ENCODE measurements around the gene GSK3A.
A peak's percentile ranks its signal among the peaks of the same experiment; 100 is the strongest.

GSK3A gene

GRCh38 chr19:42225718-42226292 is 16.6 kb downstream of the GSK3A start:
- no peak for DNase-seq (ENCODE audit: low spot score)

- DNase-seq (ENCODE audit: low spot score), result no peak
Observed at GRCh38 chr19:42224940-42225717, 17.3 kb downstream of the GSK3A start.

DNA sequence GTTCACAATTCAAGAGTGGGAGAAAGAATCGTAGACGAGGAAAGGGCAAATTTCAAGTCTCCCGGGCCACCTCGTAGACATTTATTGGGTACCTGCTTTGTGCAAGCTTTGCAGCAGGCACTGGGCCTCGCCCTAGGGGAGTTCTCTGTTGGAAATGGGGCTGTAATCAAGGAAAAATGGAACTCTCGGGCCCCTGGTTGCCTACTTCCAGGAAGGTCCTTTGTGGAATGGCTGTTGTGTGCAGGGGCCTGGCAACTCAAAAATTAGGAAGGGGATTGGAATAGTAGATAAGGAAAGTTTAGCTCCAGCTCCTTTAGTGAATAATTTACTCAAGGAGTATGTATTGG is 21.7 kb downstream of the GSK3A start:
- no peak for DNase-seq (ENCODE audit: low spot score)

- peak; percentile 99 for DNase-seq (ENCODE audit: low spot score)
Observed at GRCh38 chr19:42219812-42220750, 22.3 kb downstream of the GSK3A start, which contains the start of gene ZNF526. ZNF526 (plus strand) TSS chr19:42220312; CDS start chr19:42224404, 4,092 bp downstream.

- DNase-seq (ENCODE audit: low spot score), result peak; percentile 97
Observed at GRCh38 chr19:42217520-42218437, 24.6 kb downstream of the GSK3A start, which contains the start of gene DEDD2. DEDD2 (minus strand) TSS chr19:42217677; CDS start chr19:42217007, 670 bp downstream.

- DNase-seq (ENCODE audit: low spot score), result peak; percentile 62
Observed at GRCh38 chr19:42216653-42217519, 25.5 kb downstream of the GSK3A start.

DNA sequence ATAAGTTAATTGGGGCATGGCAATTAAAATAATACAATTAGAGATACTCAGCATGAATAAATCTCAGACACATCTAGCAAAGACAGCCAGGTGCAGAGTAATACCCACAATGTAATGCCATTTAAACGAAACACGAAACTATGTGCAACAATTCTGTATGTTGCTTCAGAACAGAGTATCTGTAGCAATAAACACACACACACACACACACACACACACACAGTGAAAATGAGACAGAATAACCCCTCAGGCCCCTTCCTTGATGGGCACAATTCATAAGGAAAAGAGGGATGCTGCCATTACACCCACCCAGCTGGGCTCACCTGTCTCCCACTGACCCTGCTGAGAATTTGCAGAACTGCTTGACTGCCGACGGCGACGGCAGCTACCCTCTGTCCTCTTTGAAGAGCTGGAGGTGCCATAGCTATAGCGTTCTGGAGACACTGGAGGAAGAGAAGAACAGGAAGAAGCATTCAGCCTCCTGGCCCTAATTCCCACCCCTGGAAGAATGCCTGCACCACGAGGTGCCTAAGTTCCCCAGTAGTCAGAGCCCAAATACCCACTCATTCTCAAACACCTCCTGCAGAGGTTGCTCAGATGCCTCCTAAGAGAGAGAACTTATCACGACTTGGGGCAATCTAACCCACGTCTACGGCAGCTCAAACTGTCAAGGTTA is 27.5 kb downstream of the GSK3A start:
- DNase-seq (ENCODE audit: low spot score), result no peak

DNA sequence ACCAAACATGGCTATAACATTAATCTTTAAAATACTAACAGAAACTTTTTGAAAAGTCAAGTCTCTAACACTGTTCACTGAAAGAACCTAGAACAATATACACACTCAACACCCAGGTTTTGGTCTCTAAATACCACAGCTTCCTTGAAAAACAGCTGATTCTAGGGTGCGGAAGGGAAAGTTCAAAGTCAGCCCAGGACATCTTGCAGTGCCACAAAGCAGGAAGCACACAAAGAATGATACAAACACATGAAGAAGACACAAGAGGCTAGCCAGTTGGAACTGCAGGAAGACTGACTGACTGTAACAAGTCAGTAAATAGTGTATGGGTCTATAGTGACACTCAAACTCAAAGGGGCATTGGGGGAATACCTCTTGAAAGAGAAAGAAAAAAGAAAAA is 29.5 kb downstream of the GSK3A start:
- no peak for DNase-seq (ENCODE audit: low spot score)

DNA sequence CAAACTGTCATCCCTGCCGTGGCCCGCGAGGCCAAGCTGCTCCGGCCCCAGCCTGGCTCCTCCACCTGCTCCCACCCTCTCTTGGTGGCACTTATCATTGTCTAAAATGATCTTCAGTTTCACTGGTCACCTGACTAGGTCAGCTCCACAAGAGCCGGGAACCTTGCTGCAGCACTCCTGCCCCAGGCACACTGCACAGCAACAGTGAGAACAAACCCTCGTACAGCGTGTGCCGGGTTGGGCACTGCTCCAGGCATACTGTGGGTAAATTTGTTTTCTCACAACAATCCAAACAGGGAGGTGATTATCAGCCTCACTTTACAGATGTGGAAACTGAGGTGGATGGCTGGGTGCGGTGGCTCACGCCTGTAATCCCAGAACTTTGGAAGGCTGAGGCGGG is 33.8 kb downstream of the GSK3A start:
- DNase-seq (ENCODE audit: low spot score), result no peak

DNA sequence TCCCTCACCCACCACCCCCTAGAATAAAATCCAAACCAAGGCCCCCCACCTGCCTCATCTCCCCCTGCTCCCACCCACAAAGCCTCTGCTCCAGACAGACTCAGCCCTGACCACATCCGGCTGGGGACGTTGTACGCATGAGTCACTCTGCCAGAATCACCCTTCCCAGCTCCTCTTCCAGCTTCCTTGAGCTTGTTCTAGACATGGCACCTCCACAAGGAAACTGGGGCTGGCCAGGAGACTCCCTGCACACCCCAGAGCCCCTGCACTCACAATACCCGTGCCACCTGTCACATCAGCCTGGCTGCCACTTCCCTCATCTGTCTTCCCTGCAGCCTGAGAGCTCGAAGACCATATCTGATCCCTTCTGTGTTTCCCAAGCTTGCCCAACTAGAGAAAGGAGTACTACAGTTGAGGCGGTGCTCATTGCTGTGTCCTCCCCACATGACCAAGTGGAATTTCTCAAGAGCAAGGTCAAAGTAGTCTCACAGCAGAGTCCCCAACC is 34.6 kb downstream of the GSK3A start:
- DNase-seq (ENCODE audit: low spot score), result no peak

DNA sequence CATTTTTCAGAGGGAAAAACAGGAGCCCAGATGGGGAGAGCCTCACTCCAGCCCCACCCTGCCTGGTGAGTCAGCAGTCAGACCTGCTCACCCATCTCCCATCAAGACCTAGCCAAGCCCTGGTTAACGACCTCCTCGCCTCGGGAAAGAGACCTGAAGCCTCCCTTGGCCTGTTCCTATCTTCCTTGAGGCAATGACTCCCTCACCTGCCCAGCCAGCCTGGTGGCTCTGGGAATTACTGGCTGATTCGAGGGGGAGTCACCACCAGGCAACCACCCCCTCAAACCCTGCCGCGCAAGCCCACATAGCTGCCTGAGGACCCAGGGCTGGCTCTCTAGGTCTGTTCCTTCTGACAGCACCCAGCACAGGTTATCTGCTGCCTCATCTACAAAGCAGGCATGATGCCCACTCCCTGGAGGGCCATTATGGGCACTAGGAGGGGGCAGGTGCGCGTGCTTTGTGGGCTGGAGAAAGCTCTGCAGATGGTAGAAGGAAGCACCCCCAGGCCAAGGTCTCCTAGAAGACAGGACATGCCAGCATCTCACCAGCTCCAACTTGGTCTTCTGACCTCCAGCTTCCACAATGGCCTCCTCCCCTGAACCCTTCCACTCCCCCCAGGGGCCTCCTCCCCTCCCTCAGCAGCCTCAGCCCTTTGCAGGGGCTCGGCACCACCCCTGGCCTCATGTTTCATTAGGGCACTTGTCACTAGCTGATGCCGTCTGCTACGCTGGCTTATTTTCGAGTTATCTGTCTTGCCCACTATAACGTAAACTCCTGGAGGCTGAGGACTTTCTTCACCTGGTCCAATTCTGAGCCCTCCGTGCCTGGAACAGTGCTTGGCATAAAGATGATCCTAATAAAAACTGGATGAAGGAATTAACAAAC is 35.3 kb downstream of the GSK3A start:
- no peak for DNase-seq (ENCODE audit: low spot score)

- no peak for DNase-seq (ENCODE audit: low spot score)
Observed at GRCh38 chr19:42204664-42205063, 37.7 kb downstream of the GSK3A start.

GRCh38 chr19:42203700-42204099 is 38.7 kb downstream of the GSK3A start:
- no peak for DNase-seq (ENCODE audit: low spot score)

- DNase-seq (ENCODE audit: low spot score), result no peak
Observed at GRCh38 chr19:42202290-42202880, 40.0 kb downstream of the GSK3A start.

DNA sequence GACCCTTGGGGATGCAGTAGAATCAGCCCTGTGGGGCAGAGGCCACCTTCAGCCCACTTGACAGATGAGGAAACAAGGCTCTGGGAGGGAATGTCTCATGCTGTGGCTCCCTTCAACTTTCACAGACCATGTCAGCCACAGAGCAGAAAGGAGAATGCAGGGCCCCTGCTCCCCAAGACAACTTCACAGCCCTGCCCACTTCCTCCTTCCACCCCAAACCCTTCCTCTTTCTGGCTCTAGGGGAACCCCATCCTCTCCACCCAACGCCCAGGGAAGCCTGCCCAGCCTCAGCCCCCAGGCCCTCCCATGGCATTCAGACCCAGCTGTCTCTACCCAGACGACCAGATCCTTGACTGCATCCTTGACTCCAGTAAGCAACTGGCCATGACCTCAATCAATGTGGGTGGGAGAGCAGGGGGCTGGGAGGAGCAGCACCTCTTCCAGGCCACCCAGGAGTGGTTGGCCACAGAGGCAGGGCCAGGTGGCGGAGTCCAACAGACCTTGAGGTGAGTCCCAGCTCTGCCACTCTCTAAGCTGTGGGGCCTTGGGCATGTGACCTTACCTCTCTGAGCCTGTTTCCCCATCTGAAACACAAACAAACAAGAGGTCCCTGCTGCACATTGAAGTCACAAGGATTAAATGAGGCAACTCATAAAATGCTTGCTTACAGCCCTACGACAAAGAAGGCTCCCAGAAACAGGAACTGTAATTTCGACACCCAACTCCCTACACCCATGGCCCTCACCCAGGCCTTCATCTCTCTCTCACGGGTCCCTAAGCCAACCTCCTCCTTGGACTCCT is 40.7 kb downstream of the GSK3A start:
- no peak for DNase-seq (ENCODE audit: low spot score)

DNA sequence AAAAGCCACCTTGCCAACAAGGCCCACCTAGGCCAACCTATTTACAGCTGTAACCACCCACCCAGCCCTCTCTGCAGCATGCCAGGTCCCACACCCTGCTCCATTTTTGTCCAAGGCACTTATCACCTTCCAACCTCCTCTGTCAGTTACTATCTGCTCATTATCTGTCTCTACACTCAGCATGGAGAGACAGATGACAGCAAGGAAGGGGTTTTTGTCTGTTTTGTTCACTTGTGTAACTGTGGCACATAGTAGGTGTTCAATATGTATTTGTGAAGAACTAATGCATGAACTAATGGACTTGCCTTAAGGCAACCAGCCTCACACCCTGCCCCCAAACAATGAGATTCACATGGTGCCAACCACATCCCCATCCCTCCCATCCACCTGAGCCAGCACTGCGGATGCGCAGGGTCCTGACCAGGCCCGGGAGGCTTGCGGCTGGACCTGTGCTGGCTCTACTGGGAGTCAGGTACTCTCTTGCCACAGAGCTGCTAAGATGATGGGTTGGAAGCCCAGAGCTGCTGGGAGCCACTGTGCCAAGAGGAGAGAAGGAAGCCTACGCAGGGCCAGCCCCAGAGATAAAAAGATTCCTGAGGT is 42.2 kb downstream of the GSK3A start:
- DNase-seq (ENCODE audit: low spot score), result no peak

Measured in HuH-7.5 (cell line).